Natural killer cell (primary cell): ENCODE data around the gene TAB2. TPM values are rescaled to one million over a fixed set of nuclear protein-coding genes. Genes with fewer than 3 reads are reported as not detected.

Experiments
- ATAC-seq, 3 donors: fragments of 150-1000 bp in 2 of 3; fragments of 200-7000 bp in 1 of 3; cut with Tn5 transposase; 1 replicate in 1 of 3; 2 replicates in 2 of 3; pipeline ENCODE4 v1.10.0; 2021; ENCODE audit warnings: mild to moderate bottlenecking in 2 of 3, moderate library complexity in 2 of 3
- DNase-seq, 2 donors: peaks; one replicate each; pipeline versions ENCODE4 v3.0.0 to v3.0.0-alpha.2; 2013 to 2021; ENCODE audit warnings: mixed read lengths in 1 of 2
- H3K27ac ChIP-seq: one replicate; pipeline ENCODE4 v1.5.1; 2013; ENCODE audit warnings: mild to moderate bottlenecking, low read length
- H3K27me3 ChIP-seq: one replicate; pipeline ENCODE4 v1.6.1; 2013; ENCODE audit warnings: low read length; ENCODE audit not compliant: control insufficient read depth, insufficient read depth
- H3K36me3 ChIP-seq: one replicate; pipeline ENCODE4 v1.6.1; 2013; ENCODE audit warnings: low read length; ENCODE audit not compliant: control insufficient read depth, insufficient read depth
- H3K4me1 ChIP-seq: one replicate; pipeline ENCODE4 v1.6.1; 2013; ENCODE audit warnings: low read length; ENCODE audit not compliant: control insufficient read depth, insufficient read depth
- H3K4me3 ChIP-seq: one replicate; pipeline ENCODE4 v1.5.1; 2013; ENCODE audit warnings: low read length
- H3K9me3 ChIP-seq: one replicate; pipeline ENCODE4 v1.6.1; 2013; ENCODE audit warnings: low read length; ENCODE audit not compliant: control insufficient read depth, insufficient read depth
- H3K27ac Mint-ChIP-seq, 2 donors: one replicate each; pipeline ENCODE4 v1.8.0; 2022; ENCODE audit warnings: mild to moderate bottlenecking in 2 of 2, mixed read lengths in 2 of 2, moderate library complexity in 1 of 2
- H3K27me3 Mint-ChIP-seq, 2 donors: one replicate each; pipeline ENCODE4 v1.8.0; 2022; ENCODE audit warnings: low read depth in 2 of 2, mixed read lengths in 2 of 2
- H3K36me3 Mint-ChIP-seq: one replicate; pipeline ENCODE4 v1.8.0; 2022; ENCODE audit warnings: mixed read lengths
- H3K4me1 Mint-ChIP-seq, 2 donors: one replicate each; pipeline ENCODE4 v1.8.0; 2022; ENCODE audit warnings: mixed read lengths in 2 of 2
- H3K4me3 Mint-ChIP-seq: one replicate; pipeline ENCODE4 v1.8.0; 2022; ENCODE audit warnings: mild to moderate bottlenecking, moderate library complexity, mixed read lengths
- H3K9me3 Mint-ChIP-seq, 2 donors: one replicate each; pipeline ENCODE4 v1.8.0; 2022; ENCODE audit warnings: mixed read lengths in 2 of 2
- WGBS: methylation state at CpG from one replicate; pipeline ENCODE4 v1.1.7; 2013; ENCODE audit warnings: missing lambda C conversion rate; ENCODE audit not compliant: insufficient coverage; 5-methylcytosine and 5-hydroxymethylcytosine counted together
- intact Hi-C: fragments of 100-400 bp; cut with micrococcal nuclease; formaldehyde crosslinking; loops from one replicate; pipeline ENCODE4 v1.14.2; 2022
- total RNA-seq, 4 donors: library from RNA; stranded (reverse); fragments of 120-200 nt in 1 of 4; gene quantifications; one replicate each; pipeline versions ENCODE4 v1.2.3 to v1.2.4, GENCODE V29; 2013 to 2022
- TF ChIP-seq, protein P1 (sequence below): fragments of 200-600 bp; IDR thresholded peaks from one replicate; pipeline ENCODE4 v1.8.0; 2022; ENCODE audit warnings: antibody characterized with exemption

The TAB2 gene
- total RNA-seq, 3 donors from 2014 or later (not counting 1 experiment from before 2014, with no cell fraction given): 65.7 to 74.9 (median 68.9) TPM

- Histone ChIP-seq H3K4me1 (no peaks in the 10 kb centered on the region), H3K36me3 (peaks cover 31% of the 10 kb centered on the region), H3K4me3 (no peak overlapping the region), H3K27me3 (no peaks in the 10 kb centered on the region), H3K27ac (no peak overlapping the region), H3K9me3 (no peaks in the 10 kb centered on the region)
- no peak for DNase-seq
- Mint-ChIP-seq H3K4me1 (peaks cover 43% of the 10 kb centered on the region in 2 donors), H3K9me3 (no peaks in the 10 kb centered on the region), H3K27ac (no peak overlapping the region), H3K27me3 (no peaks in the 10 kb centered on the region), H3K4me3 (no peak overlapping the region), H3K36me3 (peaks cover 15% of the 10 kb centered on the region)
- TF ChIP-seq, protein P1, sequence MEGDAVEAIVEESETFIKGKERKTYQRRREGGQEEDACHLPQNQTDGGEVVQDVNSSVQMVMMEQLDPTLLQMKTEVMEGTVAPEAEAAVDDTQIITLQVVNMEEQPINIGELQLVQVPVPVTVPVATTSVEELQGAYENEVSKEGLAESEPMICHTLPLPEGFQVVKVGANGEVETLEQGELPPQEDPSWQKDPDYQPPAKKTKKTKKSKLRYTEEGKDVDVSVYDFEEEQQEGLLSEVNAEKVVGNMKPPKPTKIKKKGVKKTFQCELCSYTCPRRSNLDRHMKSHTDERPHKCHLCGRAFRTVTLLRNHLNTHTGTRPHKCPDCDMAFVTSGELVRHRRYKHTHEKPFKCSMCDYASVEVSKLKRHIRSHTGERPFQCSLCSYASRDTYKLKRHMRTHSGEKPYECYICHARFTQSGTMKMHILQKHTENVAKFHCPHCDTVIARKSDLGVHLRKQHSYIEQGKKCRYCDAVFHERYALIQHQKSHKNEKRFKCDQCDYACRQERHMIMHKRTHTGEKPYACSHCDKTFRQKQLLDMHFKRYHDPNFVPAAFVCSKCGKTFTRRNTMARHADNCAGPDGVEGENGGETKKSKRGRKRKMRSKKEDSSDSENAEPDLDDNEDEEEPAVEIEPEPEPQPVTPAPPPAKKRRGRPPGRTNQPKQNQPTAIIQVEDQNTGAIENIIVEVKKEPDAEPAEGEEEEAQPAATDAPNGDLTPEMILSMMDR: no peak
- intact Hi-C loops: no loop called here
- ATAC-seq: no peak
These were observed 77.7 kb downstream of the TAB2 start for GRCh38 chr6:149395185-149395584.

DNA sequence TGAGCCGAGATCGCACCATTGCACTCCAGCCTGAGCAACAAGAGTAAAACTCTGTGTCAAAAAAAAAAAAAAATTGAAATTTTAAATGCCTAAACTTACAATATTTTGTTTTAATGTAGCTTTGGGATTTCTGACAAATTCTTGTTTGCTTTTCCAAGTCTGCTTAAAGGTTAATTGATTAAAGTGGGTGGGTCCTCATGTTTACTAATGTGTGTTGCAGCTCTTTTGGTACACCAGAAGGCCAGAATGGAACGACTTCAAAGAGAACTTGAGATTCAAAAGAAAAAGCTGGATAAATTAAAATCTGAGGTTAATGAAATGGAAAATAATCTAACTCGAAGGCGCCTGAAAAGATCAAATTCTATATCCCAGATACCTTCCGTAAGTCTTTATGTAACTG lies 79.9 kb downstream of the TAB2 start:
- ATAC-seq (no peak), DNase-seq (no peak)
- H3K36me3 Mint-ChIP-seq: peaks cover 17% of the 10 kb centered on the region
- H3K4me1 ChIP-seq: no peaks in the 10 kb centered on the region
- peaks cover 46% of the 10 kb centered on the region for H3K36me3 ChIP-seq
- H3K4me3 ChIP-seq: no peak overlapping the region
- no peaks in the 10 kb centered on the region for H3K27me3 ChIP-seq
- H3K4me3 Mint-ChIP-seq: no peak overlapping the region
- no peaks in the 10 kb centered on the region for H3K27me3 Mint-ChIP-seq
- WGBS: 100% methylated on average over 3 of the region's 6 CpGs
- TF ChIP-seq, protein P1: no peak
- no peaks in the 10 kb centered on the region for H3K9me3 Mint-ChIP-seq
- no peak overlapping the region for H3K27ac ChIP-seq
- intact Hi-C loops: no loop called here
- peaks cover 28 to 31% of the 10 kb centered on the region in 2 donors for H3K4me1 Mint-ChIP-seq
- H3K27ac Mint-ChIP-seq: no peak overlapping the region
- no peaks in the 10 kb centered on the region for H3K9me3 ChIP-seq

- peaks cover 23% of the 10 kb centered on the region for H3K36me3 Mint-ChIP-seq
- no peaks in the 10 kb centered on the region for H3K27me3 Mint-ChIP-seq
- no peak within 1 kb of the TSS for H3K27ac Mint-ChIP-seq
- peaks cover 8 to 13% of the 10 kb centered on the region in 2 donors for H3K4me1 Mint-ChIP-seq
- Histone ChIP-seq H3K9me3 (no peaks in the 10 kb centered on the region), H3K27me3 (no peaks in the 10 kb centered on the region), H3K4me1 (no peaks in the 10 kb centered on the region), H3K27ac (no peak within 1 kb of the TSS), H3K4me3 (no peak within 1 kb of the TSS), H3K36me3 (peaks cover 54% of the 10 kb centered on the region)
- TF ChIP-seq, protein P1: no peak
- no peak within 1 kb of the TSS for H3K4me3 Mint-ChIP-seq
- WGBS: 98% methylated on average over 11 of the region's 11 CpGs
- ATAC-seq: no peak
- DNase-seq: no peak
- intact Hi-C loops: no loop called here
- H3K9me3 Mint-ChIP-seq: no peaks in the 10 kb centered on the region
These were observed 82.5 kb downstream of the TAB2 start, which contains the start of gene SUMO4 for GRCh38 chr6:149400050-149400449. Gene SUMO4, plus strand, starts transcription at chr6:149400262. Its CDS starts 130 bp downstream, at chr6:149400392.

GRCh38 chr6:149403534-149403933 lies 86.0 kb downstream of the TAB2 start:
- Histone ChIP-seq H3K36me3 (peaks cover 47% of the 10 kb centered on the region), H3K4me3 (no peak overlapping the region), H3K27ac (no peak overlapping the region), H3K27me3 (no peaks in the 10 kb centered on the region), H3K9me3 (no peaks in the 10 kb centered on the region), H3K4me1 (no peaks in the 10 kb centered on the region)
- no peak for ATAC-seq
- intact Hi-C loops: no loop called here
- WGBS: 100% methylated on average over 3 of the region's 3 CpGs
- peaks cover 23% of the 10 kb centered on the region for H3K36me3 Mint-ChIP-seq
- no peaks in the 10 kb centered on the region for H3K9me3 Mint-ChIP-seq
- no peaks in the 10 kb centered on the region for H3K27me3 Mint-ChIP-seq
- peaks cover 8 to 12% of the 10 kb centered on the region in 2 donors for H3K4me1 Mint-ChIP-seq
- TF ChIP-seq, protein P1: no peak
- H3K27ac Mint-ChIP-seq: no peak overlapping the region
- DNase-seq: no peak
- no peak overlapping the region for H3K4me3 Mint-ChIP-seq
